Keratinocyte (primary cell): ENCODE measurements around the gene PGA4.

ENCODE experiments used
- CTCF ChIP-seq, 3 experiments: IDR thresholded peaks in 1 of 3; conservative IDR thresholded peaks in 1 of 3; optimal IDR thresholded peaks in 1 of 3; 2 replicates in 2 of 3; 3 replicates in 1 of 3; pipeline versions ENCODE3 to v1.5.1; 2011; ENCODE audit warnings: low read length in 3 of 3, mild to moderate bottlenecking in 3 of 3, moderate library complexity in 2 of 3, control low read depth in 1 of 3, inconsistent platforms in 1 of 3; ENCODE audit not compliant: insufficient read depth in 2 of 3; ENCODE audit errors: extremely low read depth in 1 of 3
- EZH2 ChIP-seq: IDR thresholded peaks from one replicate; pipeline ENCODE4 v1.6.1; 2012; ENCODE audit warnings: inconsistent platforms, mild to moderate bottlenecking, low read length, moderate library complexity

- TF ChIP-seq CTCF (optimal IDR thresholded peaks at IDR 0.05 in 1 of 3, IDR thresholded peaks at IDR 0.05 in 1 of 3, conservative IDR thresholded peaks at IDR 0.05 in 1 of 3; ENCODE audit: extremely low read depth in 1 of 3, insufficient read depth in 2 of 3, low read length in 3 of 3) (no peak), EZH2 (no peak)
Observed at GRCh38 chr11:61186504-61186903, 35.6 kb upstream of the PGA4 start.
